ENCODE data around the gene CALD1. TPM values are rescaled to one million over a fixed set of nuclear protein-coding genes. Genes with fewer than 3 reads are reported as not detected.

CALD1 gene
- total and polyA plus RNA-seq, 8 donors: 146 to 1,007 (median 302) TPM

DNA sequence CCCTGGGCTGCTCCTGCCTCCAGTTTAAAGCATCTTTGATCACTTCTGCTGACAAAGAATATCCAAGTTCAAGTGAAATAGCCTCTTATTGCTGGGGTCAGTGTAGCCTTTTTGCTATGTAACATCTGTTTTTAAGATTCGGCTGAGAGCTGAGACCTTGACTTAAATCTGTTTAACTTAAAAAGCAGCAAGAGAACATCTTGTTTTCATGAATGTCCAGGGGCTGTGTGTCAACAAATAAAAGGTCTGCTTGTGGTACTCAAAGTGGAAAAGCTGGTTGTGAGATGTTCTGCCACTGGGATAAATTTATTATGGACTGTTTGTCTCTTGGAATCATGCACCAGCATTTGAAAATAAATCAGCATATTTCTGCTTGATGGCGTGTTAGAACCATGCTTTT, 73.2 kb downstream of the CALD1 start:
- peaks cover 0 to 2% (median 0%) of the 10 kb centered on the region in 4 donors for H3K36me3 ChIP-seq
- WGBS, 5 donors: 44 to 86% (median 73%) methylated on average over 2 of the region's 2 CpGs
- no peaks in the 10 kb centered on the region for H3K9me3 ChIP-seq
- H3K27me3 ChIP-seq: no peaks in the 10 kb centered on the region
- peak overlapping the region; percentile 26 to 89 (median 59) for H3K27ac ChIP-seq
- intact Hi-C loops (cut with DNase I; ENCODE audit: low total_unique reads): no loop called here
- H3K4me3 ChIP-seq: no peak overlapping the region
- peaks cover 12 to 90% (median 45%) of the 10 kb centered on the region in 4 donors for H3K4me1 ChIP-seq
- no peak for DNase-seq
- TF ChIP-seq POLR2AphosphoS5 (IDR thresholded peaks at IDR 0.05) (peak in 2 of 3 donors; percentile 13 to 42), EP300 (IDR thresholded peaks at IDR 0.05) (no peak)

DNA sequence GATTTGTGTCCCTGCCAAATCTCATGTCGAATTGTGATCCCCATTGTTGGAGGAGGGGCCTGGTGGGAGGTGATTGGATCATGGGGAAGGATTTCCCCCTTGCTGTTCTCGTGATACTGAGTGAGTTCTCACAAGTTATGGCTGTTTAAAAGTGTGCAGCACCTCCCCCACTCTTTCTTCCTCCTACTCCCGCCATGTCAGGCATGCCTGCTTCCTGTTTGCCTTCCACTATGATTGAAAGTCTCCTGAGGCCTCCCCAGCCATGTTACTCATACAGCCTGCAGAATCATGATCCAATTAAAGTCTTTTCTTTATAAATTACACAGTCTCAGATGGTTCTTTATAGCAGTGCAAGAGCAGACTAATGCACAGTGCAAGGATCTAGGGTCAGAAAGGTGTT, 75.4 kb downstream of the CALD1 start:
- no peak overlapping the region for H3K4me3 ChIP-seq
- no peak for DNase-seq
- WGBS, 5 donors: 47 to 58% (median 53%) methylated on average over 3 of the region's 3 CpGs
- TF ChIP-seq, protein P1, sequence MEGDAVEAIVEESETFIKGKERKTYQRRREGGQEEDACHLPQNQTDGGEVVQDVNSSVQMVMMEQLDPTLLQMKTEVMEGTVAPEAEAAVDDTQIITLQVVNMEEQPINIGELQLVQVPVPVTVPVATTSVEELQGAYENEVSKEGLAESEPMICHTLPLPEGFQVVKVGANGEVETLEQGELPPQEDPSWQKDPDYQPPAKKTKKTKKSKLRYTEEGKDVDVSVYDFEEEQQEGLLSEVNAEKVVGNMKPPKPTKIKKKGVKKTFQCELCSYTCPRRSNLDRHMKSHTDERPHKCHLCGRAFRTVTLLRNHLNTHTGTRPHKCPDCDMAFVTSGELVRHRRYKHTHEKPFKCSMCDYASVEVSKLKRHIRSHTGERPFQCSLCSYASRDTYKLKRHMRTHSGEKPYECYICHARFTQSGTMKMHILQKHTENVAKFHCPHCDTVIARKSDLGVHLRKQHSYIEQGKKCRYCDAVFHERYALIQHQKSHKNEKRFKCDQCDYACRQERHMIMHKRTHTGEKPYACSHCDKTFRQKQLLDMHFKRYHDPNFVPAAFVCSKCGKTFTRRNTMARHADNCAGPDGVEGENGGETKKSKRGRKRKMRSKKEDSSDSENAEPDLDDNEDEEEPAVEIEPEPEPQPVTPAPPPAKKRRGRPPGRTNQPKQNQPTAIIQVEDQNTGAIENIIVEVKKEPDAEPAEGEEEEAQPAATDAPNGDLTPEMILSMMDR (IDR thresholded peaks at IDR 0.05): no peak
- TF ChIP-seq POLR2A (IDR thresholded peaks at IDR 0.05) (no peak), POLR2AphosphoS5 (IDR thresholded peaks at IDR 0.05) (no peak), EP300 (IDR thresholded peaks at IDR 0.05) (no peak)
- H3K27me3 ChIP-seq: no peaks in the 10 kb centered on the region
- intact Hi-C loops (cut with DNase I; ENCODE audit: low total_unique reads): no loop called here
- no peaks in the 10 kb centered on the region for H3K9me3 ChIP-seq
- H3K27ac ChIP-seq: peak overlapping the region; percentile 8 to 81 (median 51)
- H3K4me1 ChIP-seq: peaks cover 12 to 90% (median 48%) of the 10 kb centered on the region in 4 donors
- peaks cover 0 to 2% (median 0%) of the 10 kb centered on the region in 4 donors for H3K36me3 ChIP-seq

DNA sequence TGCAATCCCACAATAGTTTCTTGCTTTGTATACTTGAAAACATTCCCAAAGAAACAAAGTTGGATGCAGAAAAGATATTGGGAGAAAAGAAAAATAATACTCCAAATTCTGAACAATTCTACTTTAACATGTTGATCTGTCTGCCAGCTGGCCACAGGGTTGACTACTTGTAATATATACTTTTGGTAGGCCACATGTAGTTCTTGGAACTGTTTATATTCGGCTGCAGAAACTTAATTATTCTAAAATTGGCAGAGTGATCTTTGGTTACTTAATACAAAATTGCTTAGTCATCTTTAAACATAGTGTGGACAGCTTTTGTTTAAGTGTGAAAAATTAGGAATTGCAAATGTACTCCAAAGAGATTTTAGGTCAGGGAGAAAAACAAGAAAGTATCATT, 76.0 kb downstream of the CALD1 start:
- Histone ChIP-seq H3K4me1 (peaks cover 12 to 90% (median 47%) of the 10 kb centered on the region in 4 donors), H3K4me3 (no peak overlapping the region), H3K36me3 (peaks cover 0 to under 1% (median 0%) of the 10 kb centered on the region in 4 donors), H3K9me3 (no peaks in the 10 kb centered on the region), H3K27ac (peak overlapping the region in 4 of 5 donors; percentile 30 to 81 (median 60)), H3K27me3 (no peaks in the 10 kb centered on the region)
- intact Hi-C loops (cut with DNase I; ENCODE audit: low total_unique reads): no loop called here
- 33 to 54% (median 46%) methylated on average over 1 of the region's 1 CpG for WGBS, 5 donors
- DNase-seq: no peak
- TF ChIP-seq EP300 (IDR thresholded peaks at IDR 0.05): no peak
- TF ChIP-seq POLR2A (IDR thresholded peaks at IDR 0.05): no peak
- TF ChIP-seq, protein P1 (IDR thresholded peaks at IDR 0.05): no peak
- TF ChIP-seq POLR2AphosphoS5 (IDR thresholded peaks at IDR 0.05): no peak

GRCh38 chr7:134856091-134856490, 76.7 kb downstream of the CALD1 start:
- H3K4me1 ChIP-seq: peaks cover 12 to 88% (median 48%) of the 10 kb centered on the region in 4 donors
- intact Hi-C loops (cut with DNase I; ENCODE audit: low total_unique reads): no loop called here
- peak overlapping the region in 4 of 5 donors; percentile 30 to 81 (median 60) for H3K27ac ChIP-seq
- no peaks in the 10 kb centered on the region for H3K36me3 ChIP-seq
- no peaks in the 10 kb centered on the region for H3K27me3 ChIP-seq
- WGBS, 5 donors: 45 to 70% (median 62%) methylated on average over 7 of the region's 7 CpGs
- no peak overlapping the region for H3K4me3 ChIP-seq
- no peaks in the 10 kb centered on the region for H3K9me3 ChIP-seq
- no peak for DNase-seq
- TF ChIP-seq POLR2A (IDR thresholded peaks at IDR 0.05) (no peak), POLR2AphosphoS5 (IDR thresholded peaks at IDR 0.05) (no peak), EP300 (IDR thresholded peaks at IDR 0.05) (no peak)
- TF ChIP-seq, protein P1 (IDR thresholded peaks at IDR 0.05): no peak

DNA sequence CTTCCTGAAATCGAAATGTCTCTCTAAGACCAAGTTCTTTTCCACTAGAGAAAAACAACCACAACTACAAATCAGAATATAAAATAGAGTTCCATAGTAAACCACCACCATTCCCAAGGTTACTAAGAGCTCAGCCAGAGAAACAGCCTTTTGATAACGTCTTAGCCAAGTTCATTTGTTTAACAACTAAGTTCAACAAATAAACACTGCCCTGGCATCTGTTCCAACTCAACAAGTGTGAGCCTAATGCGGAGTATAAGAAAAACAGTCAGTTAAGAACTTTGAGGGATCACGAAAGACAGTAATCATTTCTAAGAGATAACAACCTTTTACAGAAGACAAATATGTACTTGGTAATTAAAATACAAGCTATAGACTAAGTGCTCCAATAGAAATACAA, 77.3 kb downstream of the CALD1 start:
- 22 to 40% (median 23%) methylated on average over 4 of the region's 4 CpGs for WGBS, 5 donors
- Histone ChIP-seq H3K4me1 (peaks cover 11 to 88% (median 47%) of the 10 kb centered on the region in 4 donors), H3K27me3 (no peaks in the 10 kb centered on the region), H3K4me3 (no peak overlapping the region), H3K36me3 (no peaks in the 10 kb centered on the region), H3K27ac (peak overlapping the region in 4 of 5 donors; percentile 30 to 81 (median 60)), H3K9me3 (no peaks in the 10 kb centered on the region)
- TF ChIP-seq POLR2AphosphoS5 (IDR thresholded peaks at IDR 0.05) (peak in 1 of 3 donors; percentile 22), POLR2A (IDR thresholded peaks at IDR 0.05) (no peak)
- TF ChIP-seq, protein P1 (IDR thresholded peaks at IDR 0.05): no peak
- intact Hi-C loops (cut with DNase I; ENCODE audit: low total_unique reads): no loop called here
- peak in 1 of 2 donors; percentile 66 for DNase-seq

Measured in stomach (tissue), 9 donors.